HG03108 (cell line): Measurements from ENCODE around the gene OPRM1.

Experiments used
- ATAC-seq: cut with Tn5 transposase; IDR thresholded peaks from one replicate; pipeline ENCODE4 v1.9.1; 2021; ENCODE audit warnings: moderate library complexity; ENCODE audit not compliant: unreplicated experiment

OPRM1 gene

GRCh38 chr6:154268486-154268885, 229.4 kb downstream of the OPRM1 start:
- ATAC-seq, result no peak

GRCh38 chr6:154274168-154274567, 235.1 kb downstream of the OPRM1 start:
- ATAC-seq, result no peak

- peak; percentile 67 for ATAC-seq
These were observed 238.0 kb downstream of the OPRM1 start for GRCh38 chr6:154276810-154277628.

GRCh38 chr6:154277629-154278017, 238.6 kb downstream of the OPRM1 start:
- ATAC-seq, result no peak

GRCh38 chr6:154280521-154280920, 241.5 kb downstream of the OPRM1 start:
- no peak for ATAC-seq

GRCh38 chr6:154284313-154284853, 245.3 kb downstream of the OPRM1 start:
- no peak for ATAC-seq

GRCh38 chr6:154285826-154286225, 246.8 kb downstream of the OPRM1 start:
- no peak for ATAC-seq

- no peak for ATAC-seq
These were observed 250.9 kb downstream of the OPRM1 start for GRCh38 chr6:154289818-154290508.

GRCh38 chr6:154292066-154292465, 253.0 kb downstream of the OPRM1 start:
- ATAC-seq, result no peak

GRCh38 chr6:154292855-154293519, 253.9 kb downstream of the OPRM1 start:
- no peak for ATAC-seq

GRCh38 chr6:154295733-154296132, 256.7 kb downstream of the OPRM1 start:
- ATAC-seq, result no peak
